Fibroblast of lung (primary cell): ENCODE measurements around the gene PRSS50. TPM values are rescaled to one million over a fixed set of nuclear protein-coding genes. Genes with fewer than 3 reads are reported as not detected.

Experiments
- DNase-seq, 2 donors: peaks; one replicate each; pipeline versions ENCODE4 v3.0.0 to v3.0.0-alpha.2; 2010; ENCODE audit warnings: low read depth in 2 of 2
- H2AFZ ChIP-seq: 2 replicates; pipeline ENCODE4 v1.5.1; 2012; ENCODE audit warnings: low read length, control low read depth, inconsistent platforms
- H3K27ac ChIP-seq: 2 replicates; pipeline ENCODE4 v1.5.1; 2011; ENCODE audit warnings: low read length, control low read depth; ENCODE audit not compliant: insufficient read depth
- H3K27me3 ChIP-seq: 2 replicates; pipeline ENCODE4 v1.5.1; 2011; ENCODE audit warnings: mild to moderate bottlenecking, low read length; ENCODE audit not compliant: control insufficient read depth, insufficient read depth
- H3K36me3 ChIP-seq: 2 replicates; pipeline ENCODE4 v1.5.1; 2011; ENCODE audit warnings: low read length; ENCODE audit not compliant: control insufficient read depth, insufficient read depth
- H3K4me1 ChIP-seq: 2 replicates; pipeline ENCODE4 v1.5.1; 2011; ENCODE audit warnings: low read length; ENCODE audit not compliant: control insufficient read depth, insufficient read depth; ENCODE audit errors: extremely low read depth
- H3K4me2 ChIP-seq: 2 replicates; pipeline ENCODE4 v1.5.1; 2011; ENCODE audit warnings: low read length, control low read depth; ENCODE audit not compliant: insufficient read depth; ENCODE audit errors: extremely low read depth
- H3K4me3 ChIP-seq, 4 experiments: fragments of 200-600 bp in 1 of 4; sonication (generic) in 1 of 4; replicated peaks in 1 of 4; 2 replicates each; pipeline ENCODE4 v1.5.1; 2011 to 2016; ENCODE audit warnings: low read length in 4 of 4, low read depth in 3 of 4, mild to moderate bottlenecking in 3 of 4, control low read depth in 2 of 4, inconsistent platforms in 1 of 4, mixed read lengths in 1 of 4; ENCODE audit not compliant: insufficient read depth in 1 of 4; ENCODE audit errors: control extremely low read depth in 1 of 4
- H3K79me2 ChIP-seq: 2 replicates; pipeline ENCODE4 v1.5.1; 2012; ENCODE audit warnings: mild to moderate bottlenecking, low read length, inconsistent platforms; ENCODE audit not compliant: control insufficient read depth, insufficient read depth
- H3K9ac ChIP-seq: 2 replicates; pipeline ENCODE4 v1.5.1; 2011; ENCODE audit warnings: mild to moderate bottlenecking, low read length, control low read depth; ENCODE audit not compliant: insufficient read depth
- H3K9me3 ChIP-seq: 2 replicates; pipeline ENCODE4 v1.5.1; 2012; ENCODE audit warnings: low read depth, low read length; ENCODE audit not compliant: control insufficient read depth, insufficient read depth
- H4K20me1 ChIP-seq: 2 replicates; pipeline ENCODE4 v1.5.1; 2011; ENCODE audit warnings: low read length; ENCODE audit not compliant: control insufficient read depth, insufficient read depth; ENCODE audit errors: extremely low read depth
- CTCF ChIP-seq, 2 donors: IDR thresholded peaks in 1 of 2; conservative IDR thresholded peaks in 1 of 2; 1 replicate in 1 of 2; 2 replicates in 1 of 2; pipeline ENCODE4 v1.5.1; 2011 to 2012; ENCODE audit warnings: low read length in 2 of 2, control low read depth in 1 of 2, inconsistent platforms in 1 of 2, low read depth in 1 of 2, mild to moderate bottlenecking in 1 of 2
- EZH2 ChIP-seq: IDR thresholded peaks from 2 replicates; pipeline ENCODE4 v1.5.1; 2012; ENCODE audit warnings: low read length, control low read depth, mild to moderate bottlenecking; ENCODE audit errors: missing control alignments
- polyA plus RNA-seq, 2 donors: library from polyadenylated mRNA; depleted of rRNA in 1 of 2; stranded (reverse) in 1 of 2; unstranded in 1 of 2; fragments of >200 nt; gene quantifications; 2 replicates each; pipeline ENCODE4 v1.2.1, GENCODE V29; 2011 to 2012; ENCODE audit warnings: missing spikeins in 1 of 2
- total RNA-seq: library from RNA; depleted of rRNA; stranded (reverse); fragments of >200 nt; gene quantifications from 2 replicates; pipeline ENCODE4 v1.2.1, GENCODE V29; 2014

Gene PRSS50
- total and polyA plus RNA-seq, 2 donors (not counting 1 experiment from before 2014, with no cell fraction given), result not detected

GRCh38 chr3:46729038-46729437 lies 11.4 kb upstream of the PRSS50 start:
- Histone ChIP-seq H3K27ac (no peak overlapping the region), H3K4me1 (no peaks in the 10 kb centered on the region), H3K27me3 (no peaks in the 10 kb centered on the region), H3K36me3 (no peaks in the 10 kb centered on the region), H4K20me1 (no peaks in the 10 kb centered on the region), H3K9me3 (no peaks in the 10 kb centered on the region), H3K4me3 (no peak overlapping the region), H3K9ac (no peak overlapping the region), H3K4me2 (no peak overlapping the region), H3K79me2 (no peaks in the 10 kb centered on the region), H2AFZ (no peak overlapping the region)
- no peak for DNase-seq
- TF ChIP-seq CTCF (conservative IDR thresholded peaks at IDR 0.05 in 1 of 2, IDR thresholded peaks at IDR 0.05 in 1 of 2; ENCODE audit: low read depth in 1 of 2, low read length in 2 of 2) (no peak), EZH2 (no peak)

GRCh38 chr3:46725621-46726314 lies 8.1 kb upstream of the PRSS50 start:
- no peaks in the 10 kb centered on the region for H3K79me2 ChIP-seq
- no peaks in the 10 kb centered on the region for H3K4me1 ChIP-seq
- peak in 1 of 2 donors; percentile 39 for DNase-seq
- H3K9me3 ChIP-seq, result no peaks in the 10 kb centered on the region
- peaks cover 4% of the 10 kb centered on the region for H3K27me3 ChIP-seq
- TF ChIP-seq EZH2 (no peak), CTCF (conservative IDR thresholded peaks at IDR 0.05 in 1 of 2, IDR thresholded peaks at IDR 0.05 in 1 of 2; ENCODE audit: low read depth in 1 of 2, low read length in 2 of 2) (no peak)
- H2AFZ ChIP-seq, result no peak overlapping the region
- no peaks in the 10 kb centered on the region for H4K20me1 ChIP-seq
- H3K36me3 ChIP-seq, result no peaks in the 10 kb centered on the region
- no peak overlapping the region for H3K4me3 ChIP-seq
- no peak overlapping the region for H3K9ac ChIP-seq
- no peak overlapping the region for H3K4me2 ChIP-seq
- no peak overlapping the region for H3K27ac ChIP-seq

- Histone ChIP-seq H3K36me3 (no peaks in the 10 kb centered on the region), H3K79me2 (no peaks in the 10 kb centered on the region), H3K27me3 (peaks cover 4% of the 10 kb centered on the region), H3K9me3 (no peaks in the 10 kb centered on the region), H3K4me3 (no peak overlapping the region), H2AFZ (no peak overlapping the region), H3K27ac (no peak overlapping the region), H3K4me2 (no peak overlapping the region), H3K4me1 (no peaks in the 10 kb centered on the region), H4K20me1 (no peaks in the 10 kb centered on the region), H3K9ac (no peak overlapping the region)
- no peak for DNase-seq
- TF ChIP-seq EZH2, result no peak
- TF ChIP-seq CTCF (conservative IDR thresholded peaks at IDR 0.05 in 1 of 2, IDR thresholded peaks at IDR 0.05 in 1 of 2; ENCODE audit: low read depth in 1 of 2, low read length in 2 of 2), result no peak
Observed at GRCh38 chr3:46724424-46724823, 6.8 kb upstream of the PRSS50 start.
